GM12878 (cell line): Measurements from ENCODE around the gene SAMD4A. TPM values are rescaled to one million over a fixed set of nuclear protein-coding genes. Genes with fewer than 3 reads are reported as not detected.

Experiments used
- ATAC-seq: fragments of 200-7000 bp; cut with Tn5 transposase; 3 replicates; pipeline ENCODE4 v1.9.1; 2020; ENCODE audit warnings: mild to moderate bottlenecking, moderate library complexity
- BruUV-seq: library from RNA; stranded (reverse); fragments of 400-500 nt; replicated peaks from 2 replicates; lab custom pipeline; 2021; lab: Mats Ljungman, UMichigan
- CTCF ChIA-PET: fragments of 300-600 bp; sonication (Branson Sonifier 250); formaldehyde crosslinking; extraction: SDS; loops from one replicate; lab custom pipeline; 2021; ENCODE audit warnings: inconsistent platforms; lab: Yijun Ruan, JAX
- POLR2A ChIA-PET: fragments of 350-600 bp; formaldehyde crosslinking; extraction: SDS; loops from one replicate; lab custom pipeline; 2021; ENCODE audit warnings: inconsistent platforms; lab: Charles Lee
- RAD21 ChIA-PET: fragments of 300-600 bp; sonication (Branson Sonifier 250); formaldehyde crosslinking; loops from one replicate; lab custom pipeline; 2023; ENCODE audit warnings: antibody characterized with exemption; ENCODE audit not compliant: unreplicated experiment; lab: Charles Lee
- SMC1A ChIA-PET: fragments of 300-600 bp; sonication (Branson Sonifier 250); formaldehyde crosslinking; loops from one replicate; lab custom pipeline; 2023; ENCODE audit not compliant: unreplicated experiment, uncharacterized antibody; lab: Charles Lee
- DNase-seq: peaks from one replicate; pipeline ENCODE4 v3.0.0-alpha.2; 2011; ENCODE audit warnings: low read depth, low spot score
- FAIRE-seq: peaks from 3 replicates; lab custom pipeline; 2011; peaks lifted over from hg19 to GRCh38; lab: Jason Lieb, UNC
- H2AFZ ChIP-seq: 2 replicates; pipeline ENCODE4 v1.6.0; 2011; ENCODE audit warnings: low read depth, low read length, control low read depth; ENCODE audit not compliant: control insufficient read depth
- H3K27ac ChIP-seq: 2 replicates; pipeline ENCODE4 v1.5.1; 2011; ENCODE audit warnings: control low read depth; ENCODE audit not compliant: control insufficient read depth, insufficient read depth
- H3K27me3 ChIP-seq, 2 experiments: replicated peaks in 1 of 2; 2 replicates each; pipeline versions ENCODE4 v1.6.0 to v1.6.1; 2011; ENCODE audit warnings: low read length in 1 of 2; ENCODE audit not compliant: control insufficient read depth in 2 of 2, insufficient read depth in 2 of 2
- H3K36me3 ChIP-seq, 2 experiments: 2 replicates each; pipeline ENCODE4 v1.5.1; 2011; ENCODE audit warnings: low read length in 1 of 2; ENCODE audit not compliant: control insufficient read depth in 2 of 2, insufficient read depth in 2 of 2
- H3K4me1 ChIP-seq: 2 replicates; pipeline ENCODE4 v1.6.1; 2011; ENCODE audit warnings: mild to moderate bottlenecking, low read length, moderate library complexity, mixed read lengths; ENCODE audit not compliant: control insufficient read depth, insufficient read depth
- H3K4me2 ChIP-seq: 2 replicates; pipeline ENCODE4 v1.6.0; 2011; ENCODE audit warnings: control low read depth; ENCODE audit not compliant: control insufficient read depth, insufficient read depth
- H3K4me3 ChIP-seq: fragments of 200-600 bp; sonication (generic); 2 replicates; pipeline ENCODE4 v1.5.1; 2016
- H3K79me2 ChIP-seq: 2 replicates; pipeline ENCODE4 v1.6.0; 2011; ENCODE audit warnings: low read length; ENCODE audit not compliant: control insufficient read depth, insufficient read depth
- H3K9ac ChIP-seq: 2 replicates; pipeline ENCODE4 v1.8.0; 2011; ENCODE audit warnings: low read length, control low read depth, mixed read lengths; ENCODE audit not compliant: control insufficient read depth, insufficient read depth
- H3K9me3 ChIP-seq: replicated peaks from 3 replicates; pipeline ENCODE4 v1.5.1; 2011; ENCODE audit warnings: mild to moderate bottlenecking, low read length; ENCODE audit not compliant: control insufficient read depth, insufficient read depth
- H4K20me1 ChIP-seq: 2 replicates; pipeline ENCODE4 v1.6.0; 2011; ENCODE audit not compliant: control insufficient read depth, insufficient read depth
- ATF7 ChIP-seq: fragments of 450-650 bp; IDR thresholded peaks from 2 replicates; pipeline ENCODE4 v1.6.1; 2016; ENCODE audit warnings: low read depth, mild to moderate bottlenecking
- BCLAF1 ChIP-seq: fragments of 450-650 bp; IDR thresholded peaks from 2 replicates; pipeline ENCODE4 v1.6.1; 2017; ENCODE audit warnings: antibody characterized with exemption, mild to moderate bottlenecking, moderate library complexity
- BMI1 ChIP-seq: fragments of 450-650 bp; IDR thresholded peaks from 2 replicates; pipeline ENCODE4 v1.6.1; 2016; ENCODE audit warnings: mild to moderate bottlenecking, moderate library complexity, borderline replicate concordance
- CHD2 ChIP-seq: IDR thresholded peaks from 2 replicates; pipeline ENCODE4 v1.6.1; 2011; ENCODE audit warnings: low read depth, low read length, improper control_type of control experiment, borderline replicate concordance
- ETV6 ChIP-seq, 2 experiments: fragments of 450-650 bp in 1 of 2; IDR thresholded peaks in 1 of 2; conservative IDR thresholded peaks in 1 of 2; 2 replicates each; pipeline ENCODE4 v1.6.1; 2014; ENCODE audit warnings: antibody characterized with exemption in 1 of 2, borderline replicate concordance in 1 of 2, low read depth in 1 of 2, mild to moderate bottlenecking in 1 of 2, moderate library complexity in 1 of 2
- EZH2 ChIP-seq: IDR thresholded peaks from 2 replicates; pipeline ENCODE4 v1.6.1; 2012; ENCODE audit warnings: low read depth, mild to moderate bottlenecking, control low read depth, inconsistent platforms, low read length, borderline replicate concordance; ENCODE audit not compliant: control insufficient read depth
- FOS ChIP-seq: IDR thresholded peaks from 3 replicates; pipeline ENCODE4 v1.6.1; 2011; ENCODE audit warnings: borderline replicate concordance; ENCODE audit not compliant: insufficient read length; ENCODE audit errors: extremely low read depth
- GABPA ChIP-seq: IDR thresholded peaks from 2 replicates; pipeline ENCODE4 v1.6.1; 2014; ENCODE audit warnings: antibody characterized with exemption, low read depth, mild to moderate bottlenecking, inconsistent platforms
- KDM1A ChIP-seq: fragments of 200-600 bp; sonication (generic); IDR thresholded peaks from 2 replicates; pipeline ENCODE4 v1.6.1; 2016; ENCODE audit warnings: borderline replicate concordance
- MYB ChIP-seq: fragments of 150-350 bp; IDR thresholded peaks from 2 replicates; pipeline ENCODE4 v1.6.1; 2014; ENCODE audit warnings: mild to moderate bottlenecking, low read depth, low read length, borderline replicate concordance
- SIX5 ChIP-seq: IDR thresholded peaks from 2 replicates; pipeline ENCODE4 v1.6.1; 2011; ENCODE audit warnings: mild to moderate bottlenecking, low read depth, low read length, moderate library complexity; ENCODE audit not compliant: severe bottlenecking
- SUPT20H ChIP-seq: IDR thresholded peaks from 2 replicates; pipeline ENCODE4 v1.6.1; 2011; ENCODE audit warnings: low read depth, mild to moderate bottlenecking, low read length, moderate library complexity, borderline replicate concordance; ENCODE audit not compliant: control insufficient read depth
- TARDBP ChIP-seq: IDR thresholded peaks from 2 replicates; pipeline ENCODE4 v1.6.1; 2016; ENCODE audit warnings: borderline replicate concordance
- YY1 ChIP-seq: IDR thresholded peaks from 2 replicates; pipeline ENCODE4 v1.6.1; 2011; ENCODE audit warnings: low read depth, mild to moderate bottlenecking, low read length
- ZZZ3 ChIP-seq: IDR thresholded peaks from 2 replicates; pipeline ENCODE4 v1.6.1; 2011; ENCODE audit warnings: low read depth; ENCODE audit not compliant: control insufficient read depth, insufficient read length
- WGBS: methylation state at CpG from one replicate; pipeline ENCODE4 v1.1.6; 2016; ENCODE audit warnings: low lambda C conversion rate; ENCODE audit not compliant: insufficient replicate concordance, insufficient coverage; ENCODE audit errors: missing lambda C conversion rate; 5-methylcytosine and 5-hydroxymethylcytosine counted together
- in situ Hi-C: fragments of 300-500 bp; cut with MboI; formaldehyde crosslinking; loops from 9 replicates; pipeline ENCODE4 v1.14.3; 2018; ENCODE audit warnings: mixed read lengths
- intact Hi-C: fragments of 100-400 bp; cut with micrococcal nuclease; formaldehyde crosslinking; loops from one replicate; pipeline ENCODE4 v1.14.2; 2022; ENCODE audit not compliant: unreplicated experiment
- polyA plus RNA-seq, 11 experiments: library from polyadenylated mRNA; depleted of rRNA in 4 of 11; unstranded in 6 of 11; stranded (reverse) in 5 of 11; fragments of >200 nt; fragmentation: Nextera tagmentation in 4 of 11; fragmentation: Illumina TruSeq in 1 of 11; extraction: Ambion mirVana in 4 of 11; extraction: Trizol in 1 of 11; gene quantifications; 1 replicate in 1 of 11; 2 replicates in 10 of 11; pipeline versions ENCODE4 v1.2.1 to v1.2.3, GENCODE V29; 2011 to 2016; ENCODE audit warnings: inconsistent platforms in 2 of 11, missing spikeins in 2 of 11, low read depth in 1 of 11
- total RNA-seq, 4 experiments: library from RNA; depleted of rRNA in 3 of 4; stranded (reverse); fragments of >200 nt in 3 of 4; fragmentation: Illumina TruSeq in 1 of 4; extraction: Trizol in 1 of 4; gene quantifications; 2 replicates each; pipeline versions ENCODE4 v1.2.1 to v1.2.3, GENCODE V29; 2013 to 2021

The SAMD4A gene
- total and polyA plus RNA-seq, 10 of the 15 experiments (the other 5 are each of a cell fraction or from before 2014, with no cell fraction given) = 0.05 to 0.56 (median 0.31) TPM

- no peaks in the 10 kb centered on the region for H3K9me3 ChIP-seq
- H4K20me1 ChIP-seq = no peaks in the 10 kb centered on the region
- no peaks in the 10 kb centered on the region for H3K4me1 ChIP-seq
- no peaks in the 10 kb centered on the region for H3K79me2 ChIP-seq
- CTCF ChIA-PET = no interaction called here
- ATAC-seq = no peak
- no peak overlapping the region for H3K4me2 ChIP-seq
- 69% methylated on average over 4 of the region's 4 CpGs for WGBS
- FAIRE-seq = no peak
- POLR2A ChIA-PET = no interaction called here
- H3K36me3 ChIP-seq = no peaks in the 10 kb centered on the region
- SMC1A ChIA-PET = interaction anchor here (1.0 kb wide), 1 partner anchor 109 kb away, joined by 3 read pairs; no protein-coding TSS in a partner anchor
- DNase-seq = no peak
- no peak overlapping the region for H3K9ac ChIP-seq
- H2AFZ ChIP-seq = no peak overlapping the region
- RAD21 ChIA-PET = no interaction called here
- TF ChIP-seq ETV6 (conservative IDR thresholded peaks at IDR 0.05 in 1 of 2, IDR thresholded peaks at IDR 0.05 in 1 of 2; ENCODE audit: borderline replicate concordance in 1 of 2, low read depth in 1 of 2) = no peak
- TF ChIP-seq SIX5 = no peak
- no peak for TF ChIP-seq YY1
- no peak for TF ChIP-seq BCLAF1
- no peak for TF ChIP-seq ZZZ3
- no peak for TF ChIP-seq FOS
- no peak for TF ChIP-seq GABPA
- no peak for TF ChIP-seq MYB
- TF ChIP-seq KDM1A = no peak
- no peak for TF ChIP-seq BMI1
- no peak for TF ChIP-seq ATF7
- no peak for TF ChIP-seq CHD2
- no peak for TF ChIP-seq SUPT20H
- TF ChIP-seq EZH2 = no peak
- no peak for TF ChIP-seq TARDBP
- no TSS peak for BruUV-seq
- H3K4me3 ChIP-seq = no peak overlapping the region
- H3K27ac ChIP-seq = no peak overlapping the region
- no peaks in the 10 kb centered on the region for H3K27me3 ChIP-seq
- intact Hi-C loops = no loop called here
- in situ Hi-C loops = no loop called here
These were observed 93.7 kb downstream of the SAMD4A start for GRCh38 chr14:54660604-54661111.
